CD4-positive, alpha-beta T cell treated with Interleukin-4 for 4 hours (primary cell): Measurements from ENCODE around the gene CDH1.
"Not testable (repeated sequence)": the region's sequence is repeated elsewhere in the genome, so short reads cannot be mapped to it uniquely, and the experiment has no call there.

ENCODE experiments used
- DNase-seq: peaks from one replicate; pipeline ENCODE4 v3.0.0-alpha.2; 2020

Gene CDH1

DNA sequence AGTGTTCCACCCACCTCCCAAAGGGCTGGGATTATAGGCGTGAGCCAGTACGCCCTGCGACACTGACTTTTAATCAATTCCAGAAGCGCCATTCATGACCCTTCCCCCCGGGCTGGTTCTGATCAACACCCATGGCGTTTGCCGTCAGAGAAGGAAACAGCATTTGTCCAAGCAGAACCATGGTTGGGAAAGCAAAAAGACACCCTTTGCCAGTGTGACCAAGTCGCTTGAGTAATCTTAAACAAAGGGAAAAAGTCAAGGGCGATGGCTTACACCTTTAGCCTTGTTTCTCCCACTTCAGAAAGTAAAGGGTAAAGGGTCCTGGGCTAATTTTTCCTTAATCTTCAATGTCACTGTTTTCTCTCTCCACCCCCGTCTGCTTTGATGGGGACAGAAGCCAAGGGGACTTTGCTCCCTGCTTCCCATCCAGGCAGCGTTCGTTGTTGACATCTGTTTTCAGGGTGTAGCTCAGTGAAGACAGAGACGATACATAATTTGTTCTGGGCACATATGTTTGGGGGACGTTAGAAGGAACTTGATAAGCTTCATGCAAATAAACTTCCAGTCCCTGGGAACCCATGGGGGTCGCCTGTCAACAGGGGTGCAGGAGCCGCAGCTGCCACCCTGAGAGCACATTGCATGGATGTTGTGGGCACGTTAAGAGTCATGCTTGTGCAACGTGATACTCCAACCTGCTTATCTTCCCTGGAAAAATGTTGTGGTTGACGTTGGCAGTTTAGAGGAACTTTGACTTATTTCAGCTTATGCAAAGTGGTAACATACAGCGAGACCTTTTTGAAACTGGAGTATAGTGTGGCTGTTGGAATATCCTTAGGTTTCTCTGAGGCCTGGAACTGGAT is 55.6 kb downstream of the CDH1 start:
- DNase-seq = no peak

DNA sequence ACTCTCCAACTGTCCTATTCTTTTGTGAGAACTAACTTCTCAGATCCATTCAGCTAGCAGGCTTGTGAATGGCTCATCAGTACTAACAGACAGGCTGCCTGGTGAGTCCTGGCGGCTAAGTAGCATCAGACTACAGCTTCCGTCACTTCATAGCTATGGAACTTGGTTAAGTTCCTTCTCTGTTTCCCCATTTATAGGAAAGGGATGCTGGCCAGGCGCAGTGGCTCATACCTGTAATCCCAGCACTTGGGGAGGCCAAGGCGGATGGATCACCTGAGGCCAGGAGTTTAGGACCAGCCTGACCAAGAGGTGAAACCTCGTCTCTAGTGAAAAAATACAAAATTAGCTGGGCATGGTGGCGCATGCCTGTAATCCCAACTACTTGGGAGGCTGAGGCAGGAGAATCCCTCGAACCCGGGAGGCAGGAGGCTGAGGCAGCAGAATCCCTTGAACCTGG is 56.3 kb downstream of the CDH1 start:
- DNase-seq = no peak

DNA sequence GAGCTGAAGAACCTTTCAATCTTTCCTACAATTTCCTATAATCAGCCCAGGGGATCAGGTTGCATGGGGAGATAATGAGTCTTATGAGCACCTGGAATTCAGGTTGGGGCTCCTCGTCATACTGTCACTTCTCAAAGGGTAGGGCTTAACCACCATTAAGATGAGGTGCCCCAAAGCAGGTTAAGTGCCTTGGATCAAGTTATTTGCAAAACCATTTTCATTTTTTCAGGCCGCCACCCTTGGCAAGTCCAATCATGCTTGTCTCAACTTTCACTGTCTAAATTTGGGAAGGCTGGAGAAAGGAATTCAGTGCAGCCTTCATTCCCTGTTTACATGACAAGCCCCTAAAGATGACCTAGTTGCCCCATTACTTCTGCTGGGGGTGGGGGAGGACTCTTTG is 61.3 kb downstream of the CDH1 start:
- no peak for DNase-seq

DNA sequence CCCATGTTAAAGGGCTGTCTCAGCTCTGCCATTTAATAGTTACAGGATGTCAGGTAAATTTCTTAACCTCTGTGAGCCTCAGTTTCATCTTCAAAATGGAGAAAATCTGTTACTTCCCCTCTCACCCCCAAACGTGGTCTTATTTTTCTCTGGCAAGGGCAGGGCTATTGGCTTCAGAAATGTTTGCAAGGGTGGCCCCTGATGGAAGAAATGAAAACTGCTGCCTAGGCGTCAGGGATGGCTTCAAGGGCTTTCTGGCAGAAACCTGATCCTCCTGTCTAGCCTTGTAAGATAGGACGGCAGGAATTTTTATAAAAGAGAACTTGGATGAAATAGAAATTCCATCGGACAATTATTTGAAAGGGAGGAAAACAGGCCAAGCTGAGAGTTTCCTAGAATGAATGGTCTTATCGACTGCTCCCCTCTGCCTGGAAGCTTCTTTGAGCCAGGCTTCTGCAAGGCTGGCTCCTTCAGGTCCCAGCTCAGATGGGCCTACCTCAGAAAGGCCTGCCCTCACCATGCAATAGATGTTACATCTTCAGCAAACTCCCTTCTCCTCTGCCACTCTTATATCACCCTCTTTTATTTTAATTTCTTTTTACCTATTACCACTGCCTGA is 63.3 kb downstream of the CDH1 start:
- peak; percentile 50 for DNase-seq

DNA sequence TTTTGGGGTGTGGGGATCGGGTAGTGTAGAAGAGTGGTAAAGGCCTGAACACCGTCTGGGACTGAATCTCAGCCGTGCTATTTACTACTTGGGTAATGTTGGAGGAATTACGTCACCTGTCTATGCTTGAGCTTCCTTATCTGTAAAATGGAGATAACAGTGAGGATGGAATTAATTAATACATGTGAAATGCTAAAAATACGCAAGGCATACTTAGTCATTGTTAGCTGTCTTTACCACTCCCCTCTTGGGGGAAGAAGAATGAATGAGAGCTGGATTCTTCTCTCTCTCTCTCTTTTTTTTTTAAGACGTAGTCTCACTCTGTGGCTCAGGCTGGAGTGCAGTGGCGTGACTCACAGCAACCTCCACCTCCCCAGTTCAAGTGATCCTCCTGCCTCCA is 65.1 kb downstream of the CDH1 start:
- no peak for DNase-seq

DNA sequence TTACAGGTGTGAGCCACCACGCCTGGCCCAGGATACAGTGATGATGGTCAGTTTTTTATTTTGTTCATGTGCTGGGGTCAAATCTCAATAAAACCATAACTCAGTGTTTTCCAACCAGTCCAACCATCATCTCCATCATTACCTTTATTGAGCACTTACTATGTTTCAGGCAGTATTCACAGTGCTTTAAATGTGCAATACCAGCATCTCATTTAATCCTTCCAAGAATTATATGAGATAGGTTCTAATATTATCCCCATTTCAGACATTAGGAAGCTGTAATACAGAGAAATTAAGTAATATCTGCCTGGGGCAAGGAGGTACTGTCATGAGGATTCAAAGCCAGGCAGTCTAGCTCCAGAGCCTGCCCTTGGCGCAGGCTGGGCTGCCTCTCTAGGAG is 69.3 kb downstream of the CDH1 start:
- DNase-seq = no peak

DNA sequence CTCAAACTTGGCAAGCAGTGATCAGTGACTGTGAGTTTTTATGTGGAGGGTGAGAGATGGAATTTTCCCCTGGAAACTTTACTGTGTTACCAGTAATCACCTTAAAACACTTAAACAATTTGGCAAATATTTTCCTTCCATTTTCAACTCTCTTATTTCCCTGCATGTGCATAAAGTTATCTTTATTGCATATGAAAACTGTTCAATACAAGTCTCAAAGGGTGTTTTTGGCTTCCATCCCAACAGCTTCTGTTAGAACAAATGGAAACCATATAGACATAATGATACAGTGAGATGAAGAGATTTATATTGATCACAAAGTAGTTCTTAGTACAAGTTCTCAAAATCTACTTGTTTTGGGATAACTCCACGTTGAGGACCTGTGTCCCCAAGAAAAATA is 69.9 kb downstream of the CDH1 start:
- no peak for DNase-seq

DNA sequence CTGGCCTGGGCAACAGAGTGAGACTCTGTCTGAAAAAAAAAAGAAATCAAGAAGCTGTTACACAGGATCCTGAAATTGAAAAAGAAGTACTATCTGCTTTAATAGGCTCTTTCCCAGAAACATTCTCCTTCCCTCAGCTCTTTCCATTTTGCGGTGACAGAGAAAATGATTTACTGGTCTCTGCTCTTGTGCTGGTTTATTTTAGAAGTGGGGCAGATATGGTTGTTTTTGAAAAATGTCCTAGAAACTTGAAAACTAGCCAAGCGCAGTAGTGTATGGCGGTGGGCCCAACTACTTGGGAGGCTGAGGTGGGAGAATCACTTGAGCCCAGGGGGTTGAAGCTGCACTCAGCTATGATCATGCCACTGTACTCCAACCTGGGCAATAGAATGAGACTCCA is 77.4 kb downstream of the CDH1 start:
- no peak for DNase-seq

DNA sequence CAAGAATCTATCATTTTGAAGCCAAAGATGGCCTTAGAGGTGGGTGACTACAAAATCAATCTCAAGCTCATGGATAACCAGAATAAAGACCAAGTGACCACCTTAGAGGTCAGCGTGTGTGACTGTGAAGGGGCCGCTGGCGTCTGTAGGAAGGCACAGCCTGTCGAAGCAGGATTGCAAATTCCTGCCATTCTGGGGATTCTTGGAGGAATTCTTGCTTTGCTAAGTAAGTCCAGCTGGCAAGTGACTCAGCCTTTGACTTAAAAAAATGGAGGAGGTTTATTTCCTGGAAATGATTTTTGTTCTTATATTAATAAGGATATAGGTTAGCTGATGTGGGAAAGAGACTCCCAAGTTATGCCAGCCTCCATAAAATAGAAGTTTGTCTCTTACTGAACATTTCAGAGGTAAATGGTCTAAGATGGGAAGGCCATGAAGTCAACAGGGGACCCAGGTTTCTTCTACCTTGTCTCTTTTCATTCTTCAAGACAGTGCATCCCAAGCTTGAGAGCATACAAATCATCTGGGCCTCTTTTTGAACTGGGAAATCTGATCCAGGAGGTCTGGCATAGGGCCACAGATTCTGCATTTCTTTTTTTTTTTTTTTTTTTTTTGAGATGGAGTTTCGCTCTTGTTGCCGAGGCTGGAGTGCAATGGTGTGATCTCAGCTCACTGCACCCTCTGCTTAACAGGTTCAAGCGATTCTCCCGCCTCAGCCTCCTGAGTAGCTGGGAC is 86.5 kb downstream of the CDH1 start:
- DNase-seq = no peak

DNA sequence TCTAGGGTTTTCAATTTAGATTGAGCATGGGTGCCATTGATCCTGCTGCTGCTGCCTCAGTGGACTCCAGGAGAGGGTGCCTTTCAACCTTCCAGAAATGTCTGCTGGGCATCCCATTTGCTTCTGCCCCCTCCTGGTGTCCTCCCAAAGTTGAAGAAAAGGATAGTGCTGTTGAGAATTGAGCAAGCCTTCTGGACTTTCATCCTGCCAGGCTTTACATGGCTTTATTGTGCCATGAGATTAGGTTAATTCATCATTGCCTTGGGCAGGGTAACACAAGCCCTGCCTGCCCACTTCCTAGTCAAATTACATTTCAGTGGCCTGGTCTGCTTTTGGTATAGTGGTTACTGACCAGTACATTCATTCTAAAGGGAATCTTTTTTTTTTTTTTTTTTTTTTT is 88.3 kb downstream of the CDH1 start:
- DNase-seq = no peak

DNA sequence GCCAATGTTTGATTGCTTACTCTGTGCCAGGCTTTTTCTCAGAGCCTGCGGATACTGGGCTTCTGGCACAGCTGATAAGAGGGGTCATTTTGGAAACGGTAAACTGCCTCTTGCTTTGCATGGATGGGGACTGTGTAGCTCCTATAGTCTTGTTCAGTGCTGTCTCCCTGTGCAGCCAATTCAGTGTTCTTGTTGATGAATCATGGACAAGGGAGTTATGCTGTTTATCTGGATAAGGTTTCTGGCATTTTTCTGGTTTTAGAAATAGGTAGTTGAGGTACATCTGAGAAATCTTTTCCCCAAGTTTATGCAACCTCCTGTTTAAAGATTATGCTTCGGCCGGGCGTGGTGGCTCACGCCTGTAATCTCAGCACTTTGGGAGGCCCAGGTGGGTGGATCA is 89.6 kb downstream of the CDH1 start:
- DNase-seq = no peak

DNA sequence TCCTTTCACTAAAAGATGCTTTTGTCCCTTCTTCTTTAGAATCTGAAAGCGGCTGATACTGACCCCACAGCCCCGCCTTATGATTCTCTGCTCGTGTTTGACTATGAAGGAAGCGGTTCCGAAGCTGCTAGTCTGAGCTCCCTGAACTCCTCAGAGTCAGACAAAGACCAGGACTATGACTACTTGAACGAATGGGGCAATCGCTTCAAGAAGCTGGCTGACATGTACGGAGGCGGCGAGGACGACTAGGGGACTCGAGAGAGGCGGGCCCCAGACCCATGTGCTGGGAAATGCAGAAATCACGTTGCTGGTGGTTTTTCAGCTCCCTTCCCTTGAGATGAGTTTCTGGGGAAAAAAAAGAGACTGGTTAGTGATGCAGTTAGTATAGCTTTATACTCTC is 96.2 kb downstream of the CDH1 start:
- DNase-seq = no peak

DNA sequence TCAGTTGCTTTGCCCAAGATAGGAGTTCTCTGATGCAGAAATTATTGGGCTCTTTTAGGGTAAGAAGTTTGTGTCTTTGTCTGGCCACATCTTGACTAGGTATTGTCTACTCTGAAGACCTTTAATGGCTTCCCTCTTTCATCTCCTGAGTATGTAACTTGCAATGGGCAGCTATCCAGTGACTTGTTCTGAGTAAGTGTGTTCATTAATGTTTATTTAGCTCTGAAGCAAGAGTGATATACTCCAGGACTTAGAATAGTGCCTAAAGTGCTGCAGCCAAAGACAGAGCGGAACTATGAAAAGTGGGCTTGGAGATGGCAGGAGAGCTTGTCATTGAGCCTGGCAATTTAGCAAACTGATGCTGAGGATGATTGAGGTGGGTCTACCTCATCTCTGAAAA is 97.5 kb downstream of the CDH1 start:
- no peak for DNase-seq

DNA sequence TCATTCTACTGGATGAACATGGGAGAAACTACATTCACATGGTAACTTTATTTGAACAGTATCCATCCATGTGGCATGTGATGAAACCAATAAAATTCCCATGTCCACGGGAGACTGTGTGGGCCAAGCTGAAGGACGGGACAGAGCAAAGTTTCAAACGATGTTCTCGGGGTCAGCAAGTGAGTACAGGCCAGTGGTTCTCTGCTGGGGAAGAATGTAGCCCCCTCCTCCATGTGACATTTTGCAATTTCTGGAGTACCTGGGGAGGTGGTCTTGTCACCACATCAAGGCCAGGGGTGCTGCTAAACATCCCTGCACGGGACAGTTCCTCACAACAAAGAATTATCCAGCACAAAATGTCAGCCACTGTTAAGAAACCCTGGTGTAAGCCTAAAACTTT is 98.9 kb downstream of the CDH1 start:
- no peak for DNase-seq

DNA sequence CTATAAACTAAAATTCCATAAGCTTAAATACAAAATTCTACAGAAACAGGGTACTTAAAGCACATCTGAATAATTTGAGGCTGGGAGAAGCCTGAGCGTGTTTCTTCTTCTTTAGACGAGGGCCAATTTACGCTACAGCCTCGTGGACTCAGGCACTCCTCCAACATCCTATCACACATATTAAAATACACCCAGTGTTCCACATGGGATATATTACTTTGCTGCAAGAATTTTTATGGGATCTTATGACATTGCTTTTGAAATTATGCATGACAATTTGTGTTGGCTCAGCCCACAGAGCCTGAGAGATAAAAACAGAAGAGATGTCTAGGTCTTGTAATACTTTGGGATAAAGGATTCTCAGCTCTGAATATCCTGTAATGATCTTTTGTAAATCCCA is 102.7 kb downstream of the CDH1 start:
- no peak for DNase-seq

DNA sequence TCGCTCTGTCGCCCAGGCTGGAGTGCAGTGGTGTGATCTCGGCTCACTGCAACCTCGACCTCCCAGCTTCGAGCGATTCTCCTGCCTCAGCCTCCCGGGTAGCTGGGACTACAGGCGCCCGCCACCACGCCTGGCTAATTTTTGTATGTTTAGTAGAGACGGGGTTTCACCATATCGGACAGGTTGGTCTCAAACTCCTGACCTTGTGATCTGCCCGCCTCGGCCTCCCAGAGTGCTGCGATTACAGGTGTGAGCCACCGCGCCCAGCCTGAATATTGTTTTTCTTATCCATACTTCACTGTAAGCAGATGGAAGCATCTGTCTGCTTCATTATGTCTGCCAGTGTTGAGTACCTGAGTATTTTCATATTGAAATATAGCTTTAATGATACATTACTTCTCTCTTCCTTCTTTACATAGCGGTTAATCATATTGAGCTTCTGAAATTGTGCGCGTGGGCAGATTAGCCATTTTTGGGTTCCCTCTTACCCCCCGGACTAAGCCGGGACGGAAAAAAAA is 105.9 kb downstream of the CDH1 start:
- not testable (repeated sequence) for DNase-seq

DNA sequence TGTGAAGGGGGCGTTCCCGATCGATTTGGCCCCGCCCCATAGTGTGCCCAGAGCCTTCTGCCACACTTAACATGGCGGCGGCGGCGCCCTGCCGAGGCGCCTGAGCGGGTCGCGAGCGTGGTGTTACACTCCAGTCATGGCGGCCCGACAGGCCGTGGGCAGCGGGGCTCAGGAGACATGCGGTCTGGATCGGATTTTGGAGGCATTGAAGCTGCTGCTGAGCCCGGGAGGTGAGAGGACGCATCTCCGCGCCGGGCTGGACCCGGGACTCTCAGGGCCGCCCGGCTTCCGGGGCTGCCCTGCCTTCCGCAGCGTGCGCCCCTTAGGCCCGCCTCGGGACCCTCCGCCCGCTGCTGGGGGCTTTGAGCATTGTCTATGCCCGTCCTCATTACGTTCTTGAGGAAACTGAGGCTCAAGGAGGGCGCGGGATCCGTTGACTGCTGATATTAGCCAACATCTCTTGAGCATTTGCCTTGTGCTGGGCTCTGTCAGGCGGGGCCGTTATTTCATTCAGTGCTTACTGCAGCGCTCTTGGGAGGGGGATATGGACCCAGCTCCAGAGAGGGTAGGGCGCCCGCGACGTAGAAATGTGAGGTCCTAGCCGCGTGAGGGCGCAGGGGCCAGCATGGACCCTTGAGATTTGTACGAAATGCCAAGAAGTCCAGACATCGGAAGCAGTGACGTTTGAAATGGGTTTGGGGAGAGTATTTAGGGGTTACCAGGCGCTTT is 106.6 kb downstream of the CDH1 start, which contains the start of gene TANGO6:
TSS of gene TANGO6 (plus strand) at position 50 of the 729 bp plus-strand sequence. CDS start at position 137, 87 bp downstream.
- peak; percentile 90 for DNase-seq

DNA sequence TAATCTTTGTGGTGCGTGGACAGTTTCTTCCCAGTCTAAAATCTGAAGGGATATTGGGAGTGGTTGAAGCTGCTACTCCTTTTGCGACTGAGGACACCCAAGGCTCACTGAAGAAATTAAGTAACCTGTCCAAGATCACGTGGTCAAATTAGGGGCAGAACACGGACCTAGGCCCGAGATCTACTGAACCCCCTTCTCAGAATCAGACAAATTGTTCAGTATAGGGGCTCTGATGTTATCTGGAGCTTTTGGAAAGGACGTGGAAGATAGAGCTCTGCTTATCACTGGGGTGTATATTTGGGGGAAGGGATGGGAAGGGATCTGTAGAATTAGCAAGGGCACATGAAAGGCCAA is 107.1 kb downstream of the CDH1 start:
- no peak for DNase-seq

DNA sequence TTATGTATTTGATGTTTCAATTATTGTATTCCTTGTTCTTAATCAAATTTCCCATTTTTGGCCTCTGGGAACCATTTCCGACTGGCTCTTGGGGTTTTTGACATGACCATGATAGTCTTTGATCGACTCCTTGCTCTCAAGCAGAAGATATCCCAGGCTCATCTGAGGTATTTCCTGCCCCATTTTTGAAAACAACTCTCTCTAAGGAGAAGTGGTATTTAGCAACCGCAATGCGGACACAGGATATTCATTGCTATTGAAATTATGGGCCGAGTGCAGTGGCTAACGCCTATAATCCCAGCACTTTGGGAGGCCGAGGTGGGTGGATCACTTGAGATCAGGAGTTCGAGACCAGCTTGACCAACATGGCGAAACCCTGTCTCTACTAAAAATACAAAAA is 111.7 kb downstream of the CDH1 start:
- no peak for DNase-seq

DNA sequence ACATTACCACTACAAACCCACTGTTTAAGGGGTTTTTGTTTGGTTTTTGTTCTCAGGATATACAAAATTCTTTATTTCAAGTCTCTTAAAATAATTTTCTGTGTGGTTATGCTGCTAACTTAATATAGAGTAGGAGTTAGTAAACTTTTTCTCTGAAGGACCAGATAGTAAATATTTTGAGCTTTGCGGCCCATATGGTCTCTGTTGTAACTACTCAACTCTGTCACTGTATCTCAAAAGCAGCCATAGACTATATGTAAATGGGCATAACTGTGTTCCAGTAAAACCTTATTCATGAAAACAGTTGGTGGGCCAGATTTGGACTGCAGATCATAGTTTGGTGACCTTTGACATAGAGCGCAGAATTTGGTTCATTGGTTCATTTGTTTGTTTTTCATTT is 113.4 kb downstream of the CDH1 start:
- DNase-seq = no peak

DNA sequence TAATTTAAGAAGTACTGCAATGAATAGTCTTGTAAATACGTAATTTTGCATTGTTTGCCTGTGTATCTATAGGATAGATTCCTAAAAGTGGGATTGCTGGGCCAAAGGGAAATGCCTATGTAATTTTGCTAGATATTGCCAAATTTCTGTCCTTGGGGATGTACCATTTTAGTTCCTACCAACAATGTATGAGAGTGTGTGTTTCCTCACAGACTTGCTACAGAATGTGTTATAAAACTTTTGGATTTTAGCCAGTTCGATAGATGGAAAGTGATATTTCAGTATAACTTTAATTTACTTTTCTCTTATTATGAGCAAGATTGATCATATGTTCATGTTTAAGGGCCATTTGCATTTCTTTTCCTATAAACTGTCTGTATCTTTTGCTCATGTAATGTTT is 114.5 kb downstream of the CDH1 start:
- no peak for DNase-seq

DNA sequence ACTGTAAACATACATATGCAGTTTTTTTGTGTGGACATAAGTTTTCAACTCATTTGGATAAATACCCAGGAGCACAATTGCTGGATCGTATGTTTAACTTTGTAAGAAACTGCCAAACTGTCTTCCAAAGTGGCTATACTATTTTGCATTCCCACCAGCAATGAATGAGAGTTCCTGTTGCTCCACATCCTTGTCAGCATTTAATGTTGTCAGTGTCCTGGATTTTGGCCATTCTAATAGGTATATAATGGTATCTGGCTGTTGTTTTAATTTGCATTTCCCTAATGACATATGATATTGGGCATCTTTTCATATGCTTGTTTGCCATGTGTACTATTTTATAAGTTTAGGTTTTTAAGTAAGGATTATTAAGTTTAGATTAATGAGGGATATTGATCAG is 120.4 kb downstream of the CDH1 start:
- DNase-seq = no peak

DNA sequence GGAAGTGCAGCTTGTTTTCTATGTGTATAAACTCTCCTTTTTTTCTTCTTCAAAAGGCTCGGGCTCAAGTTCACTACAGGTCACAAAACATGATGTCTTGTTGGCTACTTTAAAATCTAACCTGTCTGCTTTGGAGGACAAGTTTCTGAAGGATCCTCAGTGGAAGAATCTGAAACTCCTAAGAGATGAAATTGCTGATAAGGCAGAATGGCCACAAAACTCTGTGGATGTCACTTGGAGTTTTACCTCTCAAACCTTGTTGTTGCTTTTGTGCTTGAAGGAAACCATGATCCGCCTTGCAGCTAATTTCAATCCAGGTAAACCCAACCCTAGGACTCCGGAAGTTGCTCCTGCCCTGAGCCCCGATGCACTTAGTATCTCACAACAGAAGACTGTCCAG is 122.7 kb downstream of the CDH1 start:
- DNase-seq = no peak
